Body of pancreas (tissue), 4 donors: ENCODE data around the gene SLC44A1. TPM values are rescaled to one million over a fixed set of nuclear protein-coding genes. Genes with fewer than 3 reads are reported as not detected.

Experiments used
- ATAC-seq: fragments of 150-250 bp; one replicate; pipeline ENCODE4 v1.9.1; 2016
- DNase-seq, 4 donors: peaks; one replicate each; pipeline ENCODE4 v3.0.0-alpha.2; 2019
- H3K27ac ChIP-seq, 4 donors: fragments of 200-600 bp; sonication (generic); 1 replicate in 3 of 4; 2 replicates in 1 of 4; pipeline versions ENCODE4 v1.5.1 to v1.6.1; 2016 to 2019; ENCODE audit warnings: mild to moderate bottlenecking in 1 of 4, mixed read lengths in 1 of 4, moderate library complexity in 1 of 4
- H3K27me3 ChIP-seq, 2 donors: fragments of 200-600 bp; sonication (generic); one replicate each; pipeline ENCODE4 v1.6.0; 2016; ENCODE audit warnings: mild to moderate bottlenecking in 1 of 2
- H3K36me3 ChIP-seq, 2 donors: fragments of 200-600 bp; sonication (generic); replicated peaks in 1 of 2; 2 replicates each; pipeline ENCODE4 v1.5.1; 2016; ENCODE audit warnings: low read depth in 2 of 2; ENCODE audit not compliant: insufficient read depth in 1 of 2
- H3K4me1 ChIP-seq: fragments of 200-600 bp; sonication (generic); one replicate; pipeline ENCODE4 v1.6.0; 2016
- H3K4me3 ChIP-seq, 2 donors: fragments of 200-600 bp; sonication (generic); 1 replicate in 1 of 2; 2 replicates in 1 of 2; pipeline ENCODE4 v1.5.1; 2016 to 2019
- H3K9me3 ChIP-seq, 3 donors: fragments of 200-600 bp; sonication (generic); 1 replicate in 2 of 3; 2 replicates in 1 of 3; pipeline ENCODE4 v1.5.1; 2016
- POLR2A ChIP-seq, 3 donors: fragments of 450-650 bp; IDR thresholded peaks; one replicate each; pipeline ENCODE4 v1.6.1; 2016; ENCODE audit warnings: antibody characterized with exemption in 3 of 3, mild to moderate bottlenecking in 2 of 3
- WGBS, 2 donors: methylation state at CpG; one replicate each; pipeline ENCODE4 v1.1.5; 2017; 5-methylcytosine and 5-hydroxymethylcytosine counted together
- intact Hi-C: fragments of 100-400 bp; cut with DNase I; formaldehyde crosslinking; loops from one replicate; pipeline ENCODE4 v1.15.1; 2023
- total RNA-seq, 2 donors: library from RNA; depleted of rRNA; stranded (reverse); fragments of >200 nt; gene quantifications; one replicate each; pipeline ENCODE4 v1.1.0, GENCODE V29; 2016
- TF ChIP-seq, protein P1 (sequence below), 7 experiments: fragments of 450-650 bp in 4 of 7; fragments of 200-600 bp in 3 of 7; sonication (generic) in 3 of 7; IDR thresholded peaks; one replicate each; pipeline ENCODE4 v1.5.1; 2016 to 2019; ENCODE audit warnings: antibody characterized with exemption in 7 of 7

The SLC44A1 gene
- total RNA-seq, 2 donors from 2014 or later = 15.5 to 39.4 TPM

DNA sequence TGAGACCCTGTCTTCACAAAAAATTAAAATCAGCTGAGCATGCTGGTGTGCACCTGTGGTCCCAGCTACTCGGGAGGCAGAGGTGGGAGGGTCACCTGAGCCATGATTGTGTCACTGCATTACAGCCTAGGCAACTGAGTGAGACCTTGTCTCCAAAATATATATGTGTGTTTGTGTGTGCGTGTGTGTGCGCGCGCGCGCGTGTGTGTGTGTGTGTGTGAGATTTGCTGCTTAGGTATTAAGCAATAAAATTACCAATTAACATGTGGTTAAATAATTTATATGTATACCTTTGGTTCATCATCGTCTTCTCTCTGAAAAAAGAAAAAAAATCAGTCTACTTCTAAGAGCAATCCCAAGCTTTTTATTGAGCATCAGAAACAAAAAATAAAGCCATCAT is 117.4 kb downstream of the SLC44A1 start:
- Histone ChIP-seq H3K27ac (no peak overlapping the region), H3K9me3 (no peaks in the 10 kb centered on the region), H3K4me1 (no peaks in the 10 kb centered on the region), H3K36me3 (peaks cover 0 to 6% of the 10 kb centered on the region in 2 donors), H3K27me3 (no peaks in the 10 kb centered on the region), H3K4me3 (no peak overlapping the region)
- intact Hi-C loops = no loop called here
- WGBS, 2 donors = 88 to 96% methylated on average over 9 of the region's 9 CpGs
- no peak for DNase-seq
- ATAC-seq = no peak
- no peak for TF ChIP-seq POLR2A (IDR thresholded peaks at IDR 0.05)
- TF ChIP-seq, protein P1, sequence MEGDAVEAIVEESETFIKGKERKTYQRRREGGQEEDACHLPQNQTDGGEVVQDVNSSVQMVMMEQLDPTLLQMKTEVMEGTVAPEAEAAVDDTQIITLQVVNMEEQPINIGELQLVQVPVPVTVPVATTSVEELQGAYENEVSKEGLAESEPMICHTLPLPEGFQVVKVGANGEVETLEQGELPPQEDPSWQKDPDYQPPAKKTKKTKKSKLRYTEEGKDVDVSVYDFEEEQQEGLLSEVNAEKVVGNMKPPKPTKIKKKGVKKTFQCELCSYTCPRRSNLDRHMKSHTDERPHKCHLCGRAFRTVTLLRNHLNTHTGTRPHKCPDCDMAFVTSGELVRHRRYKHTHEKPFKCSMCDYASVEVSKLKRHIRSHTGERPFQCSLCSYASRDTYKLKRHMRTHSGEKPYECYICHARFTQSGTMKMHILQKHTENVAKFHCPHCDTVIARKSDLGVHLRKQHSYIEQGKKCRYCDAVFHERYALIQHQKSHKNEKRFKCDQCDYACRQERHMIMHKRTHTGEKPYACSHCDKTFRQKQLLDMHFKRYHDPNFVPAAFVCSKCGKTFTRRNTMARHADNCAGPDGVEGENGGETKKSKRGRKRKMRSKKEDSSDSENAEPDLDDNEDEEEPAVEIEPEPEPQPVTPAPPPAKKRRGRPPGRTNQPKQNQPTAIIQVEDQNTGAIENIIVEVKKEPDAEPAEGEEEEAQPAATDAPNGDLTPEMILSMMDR (IDR thresholded peaks at IDR 0.05) = no peak

DNA sequence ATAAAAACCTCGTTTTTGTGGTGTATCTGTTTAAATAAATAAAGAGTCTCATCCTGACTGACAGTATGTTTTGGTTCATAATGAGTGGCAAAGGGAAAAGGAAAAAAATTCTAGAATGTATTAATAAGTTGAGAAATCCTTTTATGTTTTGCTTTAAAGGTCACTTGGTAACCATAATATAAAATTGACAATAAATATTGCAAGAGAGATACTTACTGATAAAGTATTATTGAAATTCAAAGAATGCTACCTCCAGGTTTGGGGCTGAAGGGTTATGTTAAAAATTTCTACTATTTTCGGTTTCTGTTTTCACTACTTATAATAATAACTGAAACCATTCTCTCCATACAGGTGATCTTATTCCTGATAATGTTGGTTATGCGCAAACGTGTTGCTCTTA is 118.0 kb downstream of the SLC44A1 start:
- Histone ChIP-seq H3K4me3 (no peak overlapping the region), H3K27ac (no peak overlapping the region), H3K36me3 (peaks cover 0 to 6% of the 10 kb centered on the region in 2 donors), H3K9me3 (no peaks in the 10 kb centered on the region), H3K27me3 (no peaks in the 10 kb centered on the region), H3K4me1 (no peaks in the 10 kb centered on the region)
- DNase-seq = no peak
- TF ChIP-seq, protein P1 (IDR thresholded peaks at IDR 0.05) = no peak
- TF ChIP-seq POLR2A (IDR thresholded peaks at IDR 0.05) = no peak
- 76 to 79% methylated on average over 4 of the region's 4 CpGs for WGBS, 2 donors
- intact Hi-C loops = no loop called here
- no peak for ATAC-seq

GRCh38 chr9:105363837-105364236 is 119.4 kb downstream of the SLC44A1 start:
- no peak for DNase-seq
- 83 to 94% methylated on average over 2 of the region's 2 CpGs for WGBS, 2 donors
- peaks cover 0 to 6% of the 10 kb centered on the region in 2 donors for H3K36me3 ChIP-seq
- ATAC-seq = no peak
- no peaks in the 10 kb centered on the region for H3K4me1 ChIP-seq
- no peak overlapping the region for H3K4me3 ChIP-seq
- intact Hi-C loops = no loop called here
- no peaks in the 10 kb centered on the region for H3K9me3 ChIP-seq
- TF ChIP-seq, protein P1 (IDR thresholded peaks at IDR 0.05) = no peak
- no peak for TF ChIP-seq POLR2A (IDR thresholded peaks at IDR 0.05)
- H3K27ac ChIP-seq = no peak overlapping the region
- no peaks in the 10 kb centered on the region for H3K27me3 ChIP-seq

- Histone ChIP-seq H3K36me3 (peaks cover 0 to 3% of the 10 kb centered on the region in 2 donors), H3K4me1 (no peaks in the 10 kb centered on the region), H3K4me3 (no peak overlapping the region), H3K27me3 (no peaks in the 10 kb centered on the region), H3K9me3 (no peaks in the 10 kb centered on the region), H3K27ac (no peak overlapping the region)
- no peak for DNase-seq
- WGBS, 2 donors = 86 to 90% methylated on average over 3 of the region's 3 CpGs
- TF ChIP-seq, protein P1 (IDR thresholded peaks at IDR 0.05) = no peak
- no peak for TF ChIP-seq POLR2A (IDR thresholded peaks at IDR 0.05)
- intact Hi-C loops = no loop called here
- no peak for ATAC-seq
These were observed 125.5 kb downstream of the SLC44A1 start for GRCh38 chr9:105369911-105370310.

- DNase-seq (no peak), ATAC-seq (no peak)
- Histone ChIP-seq H3K27ac (no peak overlapping the region), H3K4me1 (no peaks in the 10 kb centered on the region), H3K27me3 (no peaks in the 10 kb centered on the region), H3K4me3 (no peak overlapping the region), H3K9me3 (no peaks in the 10 kb centered on the region), H3K36me3 (peaks cover 0 to 3% of the 10 kb centered on the region in 2 donors)
- WGBS, 2 donors = 94 to 100% methylated on average over 1 of the region's 1 CpG
- intact Hi-C loops = no loop called here
- TF ChIP-seq POLR2A (IDR thresholded peaks at IDR 0.05) = no peak
- TF ChIP-seq, protein P1 (IDR thresholded peaks at IDR 0.05) = no peak
These were observed 129.3 kb downstream of the SLC44A1 start for GRCh38 chr9:105373723-105374122.
